ENCODE data around the gene KIAA1549. TPM values are rescaled to one million over a fixed set of nuclear protein-coding genes. Genes with fewer than 3 reads are reported as not detected.
"Not testable (repeated sequence)": the region's sequence is repeated elsewhere in the genome, so short reads cannot be mapped to it uniquely, and the experiment has no call there.

Gene KIAA1549
- total RNA-seq, 2 experiments from 2014 or later, result 1.6 to 1.7 TPM

DNA sequence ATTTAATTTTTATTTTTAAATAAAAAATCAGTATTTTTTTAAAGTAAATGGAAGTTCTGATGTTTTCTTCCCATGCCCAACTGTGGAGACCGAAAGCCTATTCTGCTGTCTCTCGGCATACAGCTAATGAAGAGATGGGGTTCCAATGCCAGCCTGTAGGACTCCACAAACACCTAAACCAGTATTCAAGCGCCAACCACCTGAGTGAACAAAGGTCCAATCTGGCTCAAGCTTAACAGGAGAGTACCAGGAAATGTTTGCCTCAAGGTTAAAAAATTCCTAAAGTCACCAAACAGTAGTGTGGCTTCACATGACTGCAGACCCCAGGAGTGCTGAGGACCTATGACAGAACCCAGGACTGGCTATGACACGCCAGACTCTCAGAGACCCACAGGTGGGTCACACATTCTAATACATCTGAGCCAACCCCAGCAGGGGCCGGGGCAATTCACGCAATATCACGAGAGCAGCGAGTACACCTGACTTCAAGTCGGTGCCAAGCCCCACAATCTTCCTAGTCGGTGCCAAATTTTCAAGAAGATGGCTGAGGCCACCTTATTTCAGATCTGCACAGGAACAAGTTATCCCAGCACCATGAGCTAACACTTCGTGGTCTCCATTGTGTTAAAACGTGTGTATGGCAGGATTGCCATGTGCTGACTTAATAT lies 31.6 kb downstream of the KIAA1549 start:
- ChIA-PET CTCF (interaction anchor here (1.0 kb wide), 1 partner anchor 52 kb away, joined by 3 read pairs; no protein-coding TSS in a partner anchor), POLR2A (no interaction called here)

DNA sequence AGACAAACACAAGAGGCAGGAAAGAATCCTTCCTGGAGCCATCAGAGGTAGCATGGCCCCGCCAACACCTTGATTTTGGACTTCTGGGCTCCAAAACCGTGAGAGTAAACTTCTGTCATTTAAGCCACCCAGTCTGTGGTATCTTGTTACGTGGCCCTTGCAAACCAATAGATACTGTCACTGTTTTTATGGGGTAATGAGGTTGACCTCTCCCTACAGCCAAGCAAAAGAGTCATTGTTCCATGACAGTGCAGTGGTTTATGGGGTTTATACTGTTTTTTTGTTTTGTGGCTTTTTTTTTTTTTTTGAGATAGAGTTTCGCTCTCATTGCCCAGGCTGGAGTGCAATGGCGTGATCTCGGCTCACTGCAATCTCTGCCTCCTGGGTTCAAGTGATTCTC lies 32.8 kb downstream of the KIAA1549 start:
- ChIA-PET POLR2A (no interaction called here), CTCF (no interaction called here)

DNA sequence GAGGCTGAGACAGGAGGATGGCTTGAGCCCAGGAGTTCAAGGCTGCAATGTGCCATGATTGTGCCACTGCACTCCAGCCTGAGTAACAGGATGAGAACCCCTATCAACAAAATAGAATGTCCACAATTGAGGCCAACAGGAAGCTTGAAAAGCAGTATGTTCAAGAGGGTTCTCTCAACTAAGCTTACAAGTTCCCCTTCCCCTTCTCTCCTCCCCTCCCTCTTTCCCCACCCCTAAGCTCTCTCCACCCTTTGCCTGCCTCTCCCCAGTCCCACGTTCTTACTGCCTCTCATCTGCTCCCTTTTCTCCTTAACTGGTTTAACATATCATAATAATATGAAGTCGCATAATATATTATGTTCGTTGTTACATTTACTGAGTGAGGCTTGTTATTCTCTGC lies 35.4 kb downstream of the KIAA1549 start:
- ChIA-PET CTCF (no interaction called here), POLR2A (no interaction called here)

DNA sequence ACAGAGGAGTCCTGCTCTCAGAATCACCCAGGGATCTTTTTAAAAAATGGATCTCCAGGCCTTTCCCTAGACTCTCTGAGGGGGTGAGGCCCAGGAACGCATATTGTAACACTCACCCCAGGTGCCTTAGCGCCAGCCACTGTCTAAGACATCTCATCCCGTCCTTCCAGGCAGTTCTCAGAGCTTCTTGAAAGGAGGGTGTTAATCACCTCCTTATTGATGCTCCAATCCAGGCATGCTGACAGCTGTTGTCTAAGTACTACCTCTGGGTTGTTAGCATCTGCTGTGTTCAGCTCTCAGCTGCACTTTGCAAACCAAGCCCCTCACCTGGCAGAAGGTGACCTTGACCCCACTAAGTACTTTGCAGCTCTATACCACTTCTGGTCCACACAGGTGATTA lies 36.0 kb downstream of the KIAA1549 start:
- ChIA-PET POLR2A (no interaction called here), CTCF (no interaction called here)

DNA sequence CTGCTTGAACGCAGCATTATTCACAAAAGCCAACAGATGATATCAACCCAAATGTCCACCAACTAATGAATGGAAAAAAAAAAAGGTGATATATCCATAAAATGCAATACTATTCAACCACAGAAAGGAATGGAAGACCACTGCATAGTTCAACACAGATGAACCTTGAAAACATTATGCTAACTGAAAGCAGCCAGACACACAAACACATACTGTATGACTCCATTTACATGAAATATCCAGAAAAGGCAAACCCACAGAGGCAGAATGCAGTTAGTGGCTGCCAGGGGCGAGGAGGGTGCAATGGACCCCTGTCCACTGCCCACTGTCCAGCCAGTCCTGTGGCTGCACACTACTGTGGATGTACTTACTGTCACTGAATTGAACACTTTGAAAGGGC lies 36.6 kb downstream of the KIAA1549 start:
- POLR2A ChIA-PET, result no interaction called here
- CTCF ChIA-PET, result interaction anchor here (0.7 kb wide), 1 partner anchor 595 kb away, joined by 4 read pairs; no protein-coding TSS in a partner anchor

DNA sequence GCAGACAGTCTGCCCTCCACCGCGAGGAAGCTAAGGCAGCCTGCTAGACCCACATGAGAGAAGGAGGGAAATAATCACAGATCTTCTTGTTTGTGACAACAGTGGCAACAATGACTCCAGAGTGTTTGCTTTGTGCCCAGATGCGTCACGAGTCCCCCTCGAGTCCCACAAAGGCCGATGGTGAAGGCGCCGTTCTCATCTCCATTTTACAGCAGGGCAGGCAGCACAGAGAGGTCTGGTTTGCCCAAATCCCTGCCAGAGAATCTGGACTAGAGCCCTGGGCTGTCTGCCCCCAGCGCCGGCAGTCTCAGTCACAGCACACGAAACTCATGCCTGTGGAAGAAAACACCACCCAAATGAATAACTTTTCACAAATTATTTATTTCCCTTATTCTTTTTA lies 38.1 kb downstream of the KIAA1549 start:
- POLR2A ChIA-PET, result no interaction called here
- CTCF ChIA-PET, result no interaction called here

DNA sequence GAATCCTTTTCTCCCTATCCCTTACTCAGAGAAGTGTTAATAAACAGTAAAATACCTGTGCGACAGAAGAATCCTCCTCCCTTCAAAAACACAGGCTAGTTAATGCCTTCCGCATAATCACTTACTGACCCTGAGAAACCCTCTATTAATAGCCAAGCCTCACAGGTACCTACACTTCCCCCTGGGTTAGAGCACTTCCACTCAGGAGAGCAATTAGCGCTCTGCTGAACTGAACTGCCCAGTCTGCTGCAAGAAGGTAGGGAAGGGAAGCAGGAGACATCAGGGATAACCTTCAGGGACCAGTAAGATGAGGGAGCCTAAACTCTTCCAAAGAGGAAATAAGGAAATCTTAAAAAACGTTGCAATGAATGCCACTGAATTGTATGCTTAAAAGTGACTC lies 39.6 kb downstream of the KIAA1549 start:
- ChIA-PET CTCF (no interaction called here), POLR2A (no interaction called here)

DNA sequence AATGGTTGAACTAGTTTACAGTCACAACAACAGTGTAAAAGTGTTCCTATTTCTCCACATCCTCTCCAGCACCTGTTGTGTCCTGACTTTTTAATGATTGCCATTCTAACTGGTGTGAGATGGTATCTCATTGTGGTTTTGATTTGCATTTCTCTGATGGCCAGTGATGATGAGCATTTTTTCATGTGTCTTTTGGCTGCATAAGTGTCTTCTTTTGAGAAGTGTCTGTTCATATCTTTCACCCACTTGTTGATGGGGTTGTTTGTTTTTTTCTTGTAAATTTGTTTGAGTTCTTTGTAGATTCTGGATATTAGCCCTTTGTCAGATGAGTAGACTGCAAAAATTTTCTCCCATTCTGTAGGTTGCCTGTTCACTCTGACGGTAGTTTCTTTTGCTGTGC lies 40.6 kb downstream of the KIAA1549 start:
- CTCF ChIA-PET, POLR2A ChIA-PET: not testable (repeated sequence)

DNA sequence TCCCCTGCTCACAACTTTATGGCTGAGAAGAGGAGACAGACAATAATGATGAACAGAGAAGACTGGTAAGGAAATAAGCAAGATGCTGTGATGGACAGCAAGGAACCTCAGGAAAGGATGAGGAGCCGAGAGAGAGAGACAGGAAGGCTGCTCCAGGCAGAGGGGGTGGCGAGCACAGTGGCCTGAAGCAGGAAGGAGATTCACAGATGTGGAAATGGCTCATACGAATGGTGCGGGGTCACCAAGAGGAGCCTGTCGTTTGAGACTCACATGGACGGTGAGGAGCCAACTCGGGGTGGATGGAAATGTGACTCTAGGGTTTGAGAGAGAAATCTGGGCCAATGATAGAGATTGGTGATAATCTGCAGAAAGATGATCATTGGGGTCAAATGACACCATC lies 43.7 kb downstream of the KIAA1549 start:
- CTCF ChIA-PET, result no interaction called here
- POLR2A ChIA-PET, result no interaction called here

DNA sequence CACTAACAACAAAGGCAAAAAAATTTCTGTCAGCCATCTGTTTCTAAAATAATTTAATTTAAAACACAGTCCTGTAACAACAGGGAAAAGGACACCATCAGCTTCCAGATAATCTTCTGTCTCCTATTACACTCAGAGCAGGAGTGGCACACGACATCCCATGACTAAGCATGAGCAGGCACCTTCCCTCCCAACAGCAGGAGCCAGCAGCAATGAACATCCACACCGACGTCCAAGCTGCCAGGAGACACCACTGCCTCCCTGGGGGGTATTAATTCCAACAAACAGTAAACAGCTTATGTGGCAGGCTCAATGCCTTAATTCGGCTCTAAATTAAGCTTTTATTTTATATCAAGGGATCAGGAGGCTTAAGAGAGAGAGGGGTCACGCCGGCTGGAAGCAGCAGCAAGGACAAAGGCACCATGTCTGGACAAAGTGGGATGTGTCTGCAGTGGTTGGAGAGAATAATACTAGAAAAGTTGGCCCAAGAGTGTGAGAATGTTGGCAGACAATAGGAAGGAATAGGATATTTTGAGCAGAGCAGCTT lies 45.7 kb downstream of the KIAA1549 start:
- ChIA-PET POLR2A (no interaction called here), CTCF (no interaction called here)

DNA sequence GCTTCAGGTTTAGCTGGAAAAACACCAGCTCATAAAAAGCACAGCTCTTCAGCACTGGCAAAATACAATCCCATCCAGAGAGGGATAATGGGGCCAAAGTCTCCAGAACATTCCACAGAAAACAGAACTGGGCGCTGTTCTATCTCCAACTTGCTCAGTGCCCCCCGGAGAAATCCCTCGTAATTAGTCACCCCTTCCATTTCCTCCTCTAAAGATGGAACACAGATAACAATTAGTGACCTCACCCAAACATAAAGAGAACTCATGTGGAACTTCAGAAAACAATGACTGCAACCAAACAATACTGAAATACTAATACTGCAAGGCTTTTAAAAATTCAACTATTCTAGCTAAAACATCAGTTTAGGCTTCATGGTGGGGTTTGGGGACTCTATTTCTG lies 46.3 kb downstream of the KIAA1549 start:
- ChIA-PET POLR2A (no interaction called here), CTCF (no interaction called here)

DNA sequence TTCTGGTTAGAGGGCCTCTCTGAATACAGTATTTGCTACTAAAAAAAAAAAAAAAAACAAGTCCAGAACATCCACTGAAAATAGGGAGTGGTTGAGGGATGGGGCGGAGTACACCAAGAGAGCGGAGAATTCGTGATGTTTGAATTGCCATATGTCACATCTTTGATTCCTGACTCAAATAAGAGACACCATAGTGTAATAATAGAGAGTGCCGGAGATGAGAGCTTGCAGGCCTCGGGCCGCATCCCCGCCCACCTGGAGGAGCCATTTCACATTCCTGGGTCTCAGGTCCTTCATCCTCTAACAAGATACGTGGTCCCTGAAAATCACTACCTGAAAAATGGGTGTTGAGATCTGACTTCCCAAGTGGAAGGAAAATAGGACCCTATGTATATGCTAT lies 46.8 kb downstream of the KIAA1549 start:
- CTCF ChIA-PET, result no interaction called here
- POLR2A ChIA-PET, result no interaction called here

DNA sequence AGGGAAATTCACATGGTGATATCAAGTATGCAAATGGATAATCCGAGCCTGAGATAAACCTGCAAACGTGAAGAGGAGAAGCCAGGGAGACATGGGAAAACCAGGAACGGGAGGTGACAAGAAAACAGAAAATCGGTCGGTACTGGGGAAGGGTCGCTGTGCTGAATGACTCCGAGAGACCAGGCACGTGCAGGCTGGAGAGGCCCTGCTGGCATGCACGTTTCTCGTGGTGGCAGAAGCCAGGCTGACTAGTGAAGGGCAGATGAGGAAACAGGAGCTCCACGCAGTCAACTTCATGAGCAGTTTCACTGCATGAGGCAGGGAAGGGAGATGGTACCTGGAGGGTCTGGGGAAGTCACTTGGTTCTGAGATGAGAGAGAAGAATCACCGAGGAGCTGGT lies 48.3 kb downstream of the KIAA1549 start:
- POLR2A ChIA-PET, result no interaction called here
- CTCF ChIA-PET, result no interaction called here

DNA sequence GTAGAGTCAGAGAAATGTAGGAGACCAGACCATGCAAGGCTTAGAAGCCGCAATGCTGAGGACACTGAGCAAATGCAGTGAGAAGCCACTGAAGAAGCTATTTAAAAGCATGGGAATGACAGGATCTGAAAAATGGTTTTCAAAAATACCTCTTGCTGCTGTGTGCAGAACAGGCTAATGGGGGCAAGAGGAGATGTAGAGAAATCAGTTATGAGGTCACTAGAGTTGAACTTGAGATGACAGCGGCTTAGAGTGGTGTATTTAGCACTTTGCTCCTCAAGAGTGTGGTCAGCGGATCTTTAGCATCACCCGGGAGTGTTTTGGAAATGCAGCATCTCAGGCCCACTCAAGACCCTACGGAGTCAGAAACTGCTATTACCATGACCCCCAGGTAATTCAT lies 48.8 kb downstream of the KIAA1549 start:
- ChIA-PET POLR2A (no interaction called here), CTCF (no interaction called here)

DNA sequence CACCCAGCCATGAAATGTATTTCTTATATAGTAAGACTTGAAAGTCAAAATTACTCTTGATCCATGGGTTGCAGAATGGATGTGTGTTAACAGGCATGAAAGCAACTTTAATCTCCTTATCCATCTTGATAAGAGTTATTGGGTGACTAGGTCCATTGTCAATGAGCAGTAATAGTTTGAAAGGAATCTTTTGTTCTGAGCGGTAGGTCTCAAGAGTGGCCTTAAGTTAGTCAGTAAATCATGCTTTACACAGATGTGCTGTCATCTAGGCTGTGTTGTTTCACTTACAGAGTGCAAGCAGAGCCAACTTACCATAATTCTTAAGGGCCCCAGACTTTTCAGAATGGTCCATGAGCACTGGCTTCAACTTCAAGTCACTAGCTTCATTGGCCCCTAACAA lies 51.2 kb downstream of the KIAA1549 start:
- POLR2A ChIA-PET, result no interaction called here
- CTCF ChIA-PET, result no interaction called here

DNA sequence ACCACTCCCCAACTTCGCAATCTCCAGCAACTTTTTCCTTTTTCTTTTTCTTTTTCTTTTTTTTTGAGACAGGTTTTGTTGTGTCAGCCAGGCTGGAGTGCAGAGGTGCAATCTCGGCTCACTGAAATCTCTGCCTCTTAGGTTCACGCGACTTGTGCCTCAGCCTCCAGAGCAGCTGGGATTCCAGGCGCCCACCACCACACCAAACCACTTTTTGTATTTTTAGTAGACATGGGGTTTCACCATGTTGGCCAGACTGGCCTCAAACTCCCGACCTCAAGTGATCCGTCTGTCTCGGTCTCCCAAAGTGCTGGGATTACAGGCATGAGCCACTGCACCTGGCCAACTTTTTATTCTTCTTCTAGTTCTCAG lies 55.0 kb downstream of the KIAA1549 start:
- CTCF ChIA-PET, result no interaction called here
- POLR2A ChIA-PET, result no interaction called here

DNA sequence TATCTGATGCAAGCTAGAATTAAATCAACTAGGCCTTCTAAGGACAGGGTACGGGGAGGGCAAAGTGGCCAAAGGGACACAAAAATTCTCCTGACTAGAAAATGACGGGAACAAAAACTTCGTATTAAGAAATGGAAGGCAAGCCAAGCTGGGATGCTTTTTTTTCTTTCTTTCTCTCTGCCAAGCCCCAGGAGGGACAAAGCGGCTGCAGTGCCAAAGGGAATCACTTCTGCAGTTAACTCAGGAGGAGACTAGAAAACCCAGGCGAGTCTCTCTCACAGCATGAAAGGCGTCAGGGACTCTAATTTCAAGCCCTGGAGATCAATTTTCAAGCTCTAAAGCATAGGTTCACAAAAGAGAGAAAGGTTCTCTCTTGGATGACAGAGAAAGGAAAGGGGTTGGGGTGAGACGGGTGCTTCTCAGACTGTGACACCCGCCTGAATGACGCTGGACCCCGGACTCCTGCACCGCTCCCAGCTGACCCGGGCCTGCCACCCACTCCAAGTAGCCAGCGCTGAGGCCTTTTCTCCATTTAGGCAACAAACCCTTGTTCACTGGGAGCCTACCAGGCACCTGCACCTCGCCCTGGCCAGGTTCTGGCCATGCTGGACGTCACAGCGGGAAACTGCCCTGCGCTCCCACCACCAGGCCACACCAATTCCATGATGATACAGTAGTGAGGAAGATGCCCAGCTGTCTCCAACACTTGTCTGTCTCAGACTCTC lies 56.5 kb downstream of the KIAA1549 start:
- POLR2A ChIA-PET, result no interaction called here
- CTCF ChIA-PET, result no interaction called here

DNA sequence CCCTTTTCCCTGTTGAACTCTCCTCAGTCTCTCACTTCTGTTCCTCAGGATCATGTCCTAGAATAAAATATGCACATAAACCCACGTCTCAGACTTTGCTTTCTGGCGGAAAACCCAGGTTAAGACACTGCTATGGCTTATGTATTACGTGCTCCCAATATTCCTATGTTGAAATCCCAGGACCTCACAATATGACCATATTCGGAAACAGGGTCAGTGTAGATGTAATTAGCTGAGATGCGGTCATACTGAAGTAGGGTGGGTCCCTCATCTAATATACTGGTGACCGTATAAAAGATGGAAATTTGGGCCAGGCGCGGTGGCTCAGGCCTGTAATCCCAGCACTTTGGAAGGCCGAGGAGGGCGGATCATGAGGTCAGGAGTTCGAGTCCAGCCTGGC lies 59.9 kb downstream of the KIAA1549 start:
- POLR2A ChIA-PET, result no interaction called here
- CTCF ChIA-PET, result no interaction called here

DNA sequence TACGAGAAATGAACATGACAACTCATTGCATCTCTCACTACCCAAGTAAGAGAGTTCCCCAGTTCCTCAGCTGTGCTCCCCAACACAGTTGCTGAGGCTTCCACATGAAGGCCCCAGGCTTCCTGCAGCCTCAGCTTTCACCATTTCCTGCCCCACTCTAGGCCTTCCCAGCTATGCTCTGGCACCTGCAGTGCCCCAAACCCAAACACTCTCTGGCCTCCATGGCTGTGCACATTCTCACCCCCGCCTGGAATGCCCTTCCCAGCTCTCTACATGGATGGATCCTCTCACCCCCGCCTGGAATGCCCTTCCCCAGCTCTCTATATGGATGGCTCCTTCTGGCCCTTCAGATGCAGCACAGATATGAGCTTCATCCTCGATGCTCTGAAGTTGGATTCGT lies 61.3 kb downstream of the KIAA1549 start:
- ChIA-PET CTCF (interaction anchor here (1.2 kb wide), 1 partner anchor 34 kb away, joined by 3 read pairs; no protein-coding TSS in a partner anchor), POLR2A (no interaction called here)

DNA sequence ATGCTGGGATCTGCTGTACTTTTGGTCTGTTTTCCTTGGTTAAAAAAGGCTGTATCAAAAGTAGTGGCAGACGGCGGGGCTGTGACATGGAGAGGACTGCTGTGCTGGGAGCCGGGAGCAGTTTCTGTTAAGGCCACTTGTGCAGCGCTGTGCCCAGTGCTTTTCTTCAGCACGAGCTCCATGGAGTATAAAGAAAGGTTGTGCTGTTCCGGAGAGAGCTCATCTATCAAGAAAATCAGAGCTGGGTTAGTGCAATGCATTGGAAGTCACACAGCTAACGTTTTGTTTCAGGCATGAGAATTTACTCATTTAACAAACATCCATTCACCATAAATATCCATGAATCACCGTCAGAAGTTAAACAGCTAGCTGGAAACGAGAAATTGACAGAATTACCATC lies 62.0 kb downstream of the KIAA1549 start:
- ChIA-PET POLR2A (no interaction called here), CTCF (no interaction called here)

DNA sequence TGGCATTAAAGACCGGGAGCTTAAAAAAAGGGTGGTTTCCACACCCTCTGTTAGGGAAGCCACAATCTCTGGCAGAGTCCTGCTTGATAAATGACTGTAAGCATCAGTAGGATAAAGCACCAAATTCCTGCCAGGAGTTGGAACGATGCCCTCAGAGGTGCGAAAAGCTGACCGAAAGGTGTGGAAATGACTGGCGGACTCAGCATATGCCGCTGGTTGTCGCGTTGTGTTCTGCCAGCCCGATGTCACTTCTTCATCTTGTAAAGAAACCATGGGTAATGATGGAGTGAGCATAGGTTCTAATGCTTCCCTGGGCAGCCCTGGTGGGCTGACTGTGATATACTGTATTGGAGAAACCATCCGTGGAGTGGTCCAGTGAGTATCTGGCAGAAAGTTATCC lies 62.4 kb downstream of the KIAA1549 start:
- ChIA-PET CTCF (no interaction called here), POLR2A (no interaction called here)

DNA sequence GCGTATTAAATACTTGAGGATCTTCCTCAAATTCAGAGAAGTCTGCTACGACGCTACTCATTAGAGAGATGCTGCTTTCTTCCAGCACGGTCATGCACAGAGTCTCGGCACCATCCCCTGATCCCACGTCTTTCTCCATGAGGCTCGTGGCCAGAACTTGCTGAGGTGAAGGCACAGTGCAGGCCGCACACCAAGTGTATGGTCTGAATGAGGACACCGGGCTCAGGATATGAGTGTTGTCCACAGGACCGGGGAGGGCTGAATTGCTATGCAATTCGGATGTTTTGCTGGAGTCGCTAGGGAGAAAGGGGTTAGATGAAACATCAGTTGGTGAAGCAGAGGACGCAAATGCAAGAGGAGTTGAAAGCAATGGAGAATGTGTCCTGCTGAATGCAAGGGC lies 63.0 kb downstream of the KIAA1549 start:
- ChIA-PET CTCF (no interaction called here), POLR2A (no interaction called here)

All from activated CD8-positive, alpha-beta memory T cell treated with anti-CD3 and anti-CD28 coated beads for 36 hours (primary cell).